Stimulated activated CD8-positive, alpha-beta memory T cell treated with anti-CD3 and anti-CD28 coated beads, Interleukin-4, amount 100 ng/mL, for 1 hour (primary cell): ENCODE results near the gene PITRM1.
"Not testable (repeated sequence)": the region's sequence is repeated elsewhere in the genome, so short reads cannot be mapped to it uniquely, and the experiment has no call there.

Source experiments
- DNase-seq, 2 donors: peaks; one replicate each; pipeline ENCODE4 v3.0.0-alpha.2; 2020; ENCODE audit warnings: low read depth in 2 of 2, low spot score in 1 of 2

PITRM1 gene, protein sequence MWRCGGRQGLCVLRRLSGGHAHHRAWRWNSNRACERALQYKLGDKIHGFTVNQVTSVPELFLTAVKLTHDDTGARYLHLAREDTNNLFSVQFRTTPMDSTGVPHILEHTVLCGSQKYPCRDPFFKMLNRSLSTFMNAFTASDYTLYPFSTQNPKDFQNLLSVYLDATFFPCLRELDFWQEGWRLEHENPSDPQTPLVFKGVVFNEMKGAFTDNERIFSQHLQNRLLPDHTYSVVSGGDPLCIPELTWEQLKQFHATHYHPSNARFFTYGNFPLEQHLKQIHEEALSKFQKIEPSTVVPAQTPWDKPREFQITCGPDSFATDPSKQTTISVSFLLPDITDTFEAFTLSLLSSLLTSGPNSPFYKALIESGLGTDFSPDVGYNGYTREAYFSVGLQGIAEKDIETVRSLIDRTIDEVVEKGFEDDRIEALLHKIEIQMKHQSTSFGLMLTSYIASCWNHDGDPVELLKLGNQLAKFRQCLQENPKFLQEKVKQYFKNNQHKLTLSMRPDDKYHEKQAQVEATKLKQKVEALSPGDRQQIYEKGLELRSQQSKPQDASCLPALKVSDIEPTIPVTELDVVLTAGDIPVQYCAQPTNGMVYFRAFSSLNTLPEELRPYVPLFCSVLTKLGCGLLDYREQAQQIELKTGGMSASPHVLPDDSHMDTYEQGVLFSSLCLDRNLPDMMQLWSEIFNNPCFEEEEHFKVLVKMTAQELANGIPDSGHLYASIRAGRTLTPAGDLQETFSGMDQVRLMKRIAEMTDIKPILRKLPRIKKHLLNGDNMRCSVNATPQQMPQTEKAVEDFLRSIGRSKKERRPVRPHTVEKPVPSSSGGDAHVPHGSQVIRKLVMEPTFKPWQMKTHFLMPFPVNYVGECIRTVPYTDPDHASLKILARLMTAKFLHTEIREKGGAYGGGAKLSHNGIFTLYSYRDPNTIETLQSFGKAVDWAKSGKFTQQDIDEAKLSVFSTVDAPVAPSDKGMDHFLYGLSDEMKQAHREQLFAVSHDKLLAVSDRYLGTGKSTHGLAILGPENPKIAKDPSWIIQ

DNA sequence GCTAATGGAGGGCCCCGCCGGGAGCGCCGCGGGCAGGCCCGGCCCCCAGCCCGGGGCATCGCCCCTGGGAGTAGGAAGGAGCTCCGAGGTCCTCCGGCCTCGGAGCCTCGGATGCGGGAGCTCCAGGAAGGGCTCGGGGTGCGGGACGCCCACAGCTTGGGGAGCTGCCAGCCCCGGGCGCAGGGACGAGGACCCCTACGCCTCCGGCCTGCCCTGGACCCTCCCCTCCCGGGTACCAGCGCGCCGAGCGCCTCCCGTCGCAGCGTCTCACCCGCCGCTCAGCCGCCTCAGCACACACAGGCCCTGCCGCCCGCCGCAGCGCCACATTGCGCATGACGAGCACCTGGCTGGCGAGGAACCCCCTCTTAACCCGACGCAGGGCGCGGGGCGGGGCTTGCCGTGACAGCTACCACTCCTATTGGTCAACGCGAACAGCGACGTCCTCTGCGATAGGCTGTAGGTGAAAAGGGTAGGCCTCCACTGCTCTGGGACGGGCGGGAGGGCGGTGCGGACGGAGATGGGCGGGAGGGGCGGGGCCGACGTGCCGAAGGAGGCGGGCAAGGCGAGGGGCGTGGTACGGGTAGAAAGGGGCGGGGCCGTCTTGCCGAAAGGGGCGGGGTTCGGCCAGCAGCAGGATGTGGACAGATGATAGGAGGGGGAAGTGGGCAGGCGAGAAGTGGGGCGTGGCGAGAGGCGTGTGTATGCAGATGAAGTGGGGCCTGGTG, at the start of gene PITRM1:
TSS of gene PITRM1 (minus strand) at position 337 of the 725 bp plus-strand sequence. CDS start at position 327, 10 bp downstream.
- peak; percentile 96 to 98 for DNase-seq

DNA sequence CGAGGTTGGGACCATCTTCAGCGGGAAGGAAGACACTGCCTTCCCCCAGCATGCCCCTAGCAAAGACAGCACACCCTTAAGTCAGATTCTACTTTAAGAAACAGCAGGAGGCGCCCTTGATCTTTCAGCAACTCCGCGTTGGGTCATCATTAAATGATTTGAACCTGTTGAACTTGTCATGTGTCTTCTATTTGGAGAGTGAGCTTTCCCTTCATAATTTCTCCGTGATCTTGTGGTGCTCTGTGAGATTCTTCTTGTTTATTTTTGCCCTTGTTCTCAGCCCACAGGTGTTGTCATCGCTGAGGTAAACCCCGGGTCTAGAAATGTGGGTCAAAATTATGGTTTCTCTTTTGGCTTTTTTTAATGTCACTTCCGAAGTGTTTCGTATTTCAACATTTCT, 49.5 kb upstream of the PITRM1 start:
- no peak for DNase-seq

DNA sequence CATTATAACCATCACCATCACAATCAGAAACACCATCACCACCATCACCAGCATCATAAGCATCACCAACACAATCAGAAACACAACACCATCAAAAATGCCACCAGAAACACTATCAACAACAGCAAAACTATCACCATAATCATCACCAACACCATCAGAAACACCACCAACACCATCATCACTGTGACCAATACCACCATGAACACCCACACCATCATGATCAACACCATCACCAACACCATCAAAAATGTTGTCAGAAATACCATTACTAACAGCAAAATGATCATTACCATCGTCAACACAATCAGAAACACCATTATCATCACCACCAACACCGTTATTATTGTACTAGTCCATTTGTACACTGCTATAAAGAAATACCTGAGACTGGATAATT, 49.0 kb upstream of the PITRM1 start:
- not testable (repeated sequence) for DNase-seq

DNA sequence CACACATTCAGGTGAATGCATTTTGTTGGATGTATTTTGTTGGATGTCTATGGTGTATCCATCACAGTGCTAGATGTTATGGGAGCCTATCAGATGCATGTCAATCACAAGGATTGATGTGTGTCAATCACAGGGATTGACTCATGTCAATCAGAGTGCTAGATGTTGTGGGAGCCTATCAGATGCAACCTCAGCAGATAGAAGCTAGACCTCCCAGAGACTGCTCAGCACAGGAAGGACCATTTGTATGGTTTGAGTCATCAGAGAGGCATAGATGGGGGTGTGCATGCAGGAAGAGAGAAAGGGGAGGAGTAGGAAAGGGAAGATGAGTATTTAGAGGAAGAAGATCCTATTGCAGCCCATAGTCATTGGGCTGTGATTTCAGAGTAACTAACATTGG, 48.3 kb upstream of the PITRM1 start:
- DNase-seq = no peak

DNA sequence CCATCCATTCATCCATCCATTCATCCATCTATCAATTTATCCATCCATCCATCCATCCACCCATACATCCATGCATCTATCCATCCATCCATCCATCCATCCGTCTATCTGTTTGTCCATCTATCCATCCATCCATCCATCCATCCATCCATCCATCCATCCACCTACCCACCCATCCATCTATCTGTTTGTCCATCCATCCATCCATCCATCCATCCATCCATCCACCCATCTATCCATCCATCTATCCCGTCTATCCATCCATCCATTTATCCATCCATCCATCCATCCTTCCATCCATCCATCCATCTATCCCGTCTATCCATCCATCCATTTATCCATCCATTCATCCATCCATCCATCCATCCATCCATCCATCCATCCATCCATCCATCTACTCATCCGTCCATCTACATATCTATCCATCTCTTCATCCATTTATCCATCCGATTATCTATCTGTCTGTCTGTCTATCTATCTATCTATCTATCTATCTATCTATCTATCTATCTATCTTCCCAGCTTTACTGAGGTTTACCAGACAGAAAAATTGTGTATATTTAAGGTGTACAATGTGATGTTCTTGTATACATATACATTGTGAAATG, 46.5 kb upstream of the PITRM1 start:
- not testable (repeated sequence) for DNase-seq

DNA sequence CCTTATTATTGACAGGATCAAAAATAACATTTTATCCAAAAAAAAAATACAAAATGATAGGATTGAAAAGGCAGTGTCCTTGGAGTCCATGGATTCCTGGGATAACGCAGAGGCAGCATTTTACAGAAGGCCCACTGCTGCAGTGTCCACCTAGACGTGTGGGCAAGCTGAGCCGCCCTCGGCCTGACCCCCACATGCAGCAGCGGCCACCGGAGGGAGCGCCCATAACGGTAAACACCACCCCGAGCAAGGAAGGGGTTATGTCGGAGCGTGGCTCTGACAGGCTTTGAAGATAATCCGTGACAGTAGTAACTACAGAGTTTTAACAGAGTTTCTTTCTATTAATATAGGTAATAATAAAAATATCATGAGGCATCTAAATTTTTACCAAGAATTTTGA, 45.3 kb upstream of the PITRM1 start:
- no peak for DNase-seq

DNA sequence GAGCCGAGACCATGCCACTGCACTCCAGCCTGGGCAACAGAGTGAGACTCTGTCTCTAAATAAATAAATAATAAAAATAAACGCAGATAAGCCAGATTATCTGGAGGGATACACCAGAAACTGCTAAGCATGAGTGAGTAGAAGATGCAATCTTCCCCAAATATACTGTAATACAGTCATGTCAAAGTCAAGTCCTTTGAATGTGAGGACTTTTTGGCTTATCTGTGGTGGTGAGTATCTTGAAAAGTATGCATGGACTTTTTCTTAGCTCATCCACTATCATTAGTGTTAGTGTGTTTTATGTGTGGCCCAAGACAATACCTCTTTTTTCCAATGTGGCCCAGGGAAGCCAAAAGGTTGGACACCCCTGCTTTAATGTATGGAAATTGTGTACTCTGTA, 44.7 kb upstream of the PITRM1 start:
- no peak for DNase-seq

DNA sequence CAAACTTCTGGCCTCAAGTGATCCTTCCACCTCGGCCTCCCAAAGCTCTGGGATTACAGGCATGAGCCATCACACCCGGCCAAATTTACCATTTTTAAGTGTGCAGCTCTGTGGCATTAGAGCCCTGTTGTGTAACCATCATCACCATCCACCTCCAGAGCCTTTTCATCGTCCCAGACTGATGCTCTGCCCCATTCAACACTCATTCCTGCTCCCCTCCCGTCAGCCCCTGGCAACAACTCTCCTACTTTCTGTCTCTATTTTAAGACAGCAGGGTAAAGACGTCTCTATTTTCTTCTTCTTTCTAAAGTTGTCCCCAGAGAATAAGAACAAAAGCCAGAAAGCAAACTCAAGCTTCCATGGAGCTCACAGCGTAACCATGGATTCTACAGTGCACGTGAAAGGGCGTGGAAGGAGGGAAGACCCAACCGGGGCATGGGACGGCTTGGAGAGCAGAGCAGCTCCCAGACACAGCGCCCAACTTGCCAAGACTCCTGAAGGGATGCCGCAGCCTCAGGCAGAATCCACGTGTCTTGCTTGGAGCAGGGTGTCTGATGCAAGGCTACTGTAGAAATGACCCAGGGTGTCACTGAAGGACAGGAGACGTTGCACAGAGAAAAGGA, 42.7 kb upstream of the PITRM1 start:
- no peak for DNase-seq

DNA sequence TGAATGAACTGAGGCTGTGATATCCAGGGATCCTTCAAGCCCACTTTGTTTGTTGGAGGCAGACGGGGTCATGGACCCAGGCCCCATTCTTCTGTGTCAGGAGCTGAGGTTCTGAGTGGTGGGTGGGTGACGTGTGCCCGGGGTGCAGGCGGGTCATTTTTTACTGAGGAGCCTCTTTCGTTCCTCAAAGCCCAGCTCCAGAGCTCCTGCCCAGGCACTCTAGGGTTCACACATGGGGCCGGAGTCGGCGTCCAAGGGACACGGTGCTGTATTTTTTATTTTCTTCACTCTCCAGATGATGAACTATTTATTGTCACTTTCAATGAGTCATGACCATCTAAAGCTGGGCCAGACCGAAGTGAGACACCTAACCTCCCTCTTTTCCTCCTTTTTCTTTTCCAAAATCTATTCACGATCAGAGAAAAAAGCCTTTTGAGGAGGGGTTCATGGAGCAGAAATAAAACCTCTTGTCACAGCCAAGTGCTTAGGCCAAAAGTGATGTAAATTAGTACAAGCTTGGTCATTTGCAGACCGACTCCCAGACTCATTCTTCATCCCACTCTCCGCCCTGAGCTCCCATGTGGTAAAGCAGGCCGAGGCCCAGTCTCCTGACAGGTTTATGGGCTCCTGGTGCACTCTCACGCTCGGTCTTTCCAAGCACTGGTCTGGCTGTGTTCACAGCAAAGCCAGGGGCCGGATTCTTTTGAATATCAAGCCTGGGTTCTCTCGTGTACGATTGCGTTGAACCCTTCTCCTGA, 41.4 kb upstream of the PITRM1 start:
- DNase-seq = no peak

DNA sequence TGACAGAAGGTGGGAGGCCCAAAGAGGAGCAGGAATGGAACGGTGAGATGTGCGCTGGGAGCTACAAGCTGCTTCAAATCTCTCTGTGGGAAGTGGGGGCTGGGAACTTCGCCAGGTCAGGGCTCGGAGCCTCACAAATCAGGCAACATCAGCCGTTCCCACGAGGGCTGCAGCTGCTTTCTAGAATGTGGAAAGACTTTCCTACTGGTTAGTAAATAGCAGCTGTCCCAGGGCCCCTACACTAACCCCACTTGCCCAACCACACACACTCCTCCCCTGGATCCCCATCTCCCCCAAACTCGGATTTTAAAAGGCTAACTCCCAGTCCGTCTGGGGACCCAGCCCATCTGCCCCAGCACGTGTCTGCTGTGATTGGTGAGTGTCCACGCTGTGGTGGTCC, 40.6 kb upstream of the PITRM1 start:
- no peak for DNase-seq

DNA sequence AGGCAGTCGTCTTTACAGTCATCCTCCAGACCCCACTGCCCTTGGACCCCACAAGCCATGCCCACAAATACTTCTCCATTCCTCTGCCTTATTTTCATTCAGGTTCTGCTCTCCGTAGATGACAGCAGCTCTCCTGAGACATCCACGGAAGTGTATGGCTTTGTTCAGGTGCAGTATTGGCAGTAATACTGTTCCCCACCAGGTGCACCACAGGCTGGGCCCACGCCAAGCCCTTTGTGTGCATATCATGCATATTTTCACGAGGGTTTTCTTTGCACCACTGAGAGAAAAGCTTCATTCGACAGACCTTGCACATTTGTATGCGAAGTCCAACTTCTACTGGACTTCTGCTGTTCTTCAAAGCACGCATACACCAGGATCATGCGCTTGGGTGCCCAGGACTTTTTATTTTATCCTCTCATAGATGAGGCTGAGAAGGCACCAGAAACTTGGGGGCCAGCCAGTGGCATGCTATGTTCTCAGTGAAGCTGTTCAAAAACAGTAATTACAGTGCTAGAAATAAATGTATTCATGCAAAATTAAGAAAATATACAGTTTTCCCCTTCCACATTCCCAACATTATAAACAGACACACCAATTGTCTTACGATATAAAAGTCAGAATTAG, 37.8 kb upstream of the PITRM1 start:
- DNase-seq = no peak

DNA sequence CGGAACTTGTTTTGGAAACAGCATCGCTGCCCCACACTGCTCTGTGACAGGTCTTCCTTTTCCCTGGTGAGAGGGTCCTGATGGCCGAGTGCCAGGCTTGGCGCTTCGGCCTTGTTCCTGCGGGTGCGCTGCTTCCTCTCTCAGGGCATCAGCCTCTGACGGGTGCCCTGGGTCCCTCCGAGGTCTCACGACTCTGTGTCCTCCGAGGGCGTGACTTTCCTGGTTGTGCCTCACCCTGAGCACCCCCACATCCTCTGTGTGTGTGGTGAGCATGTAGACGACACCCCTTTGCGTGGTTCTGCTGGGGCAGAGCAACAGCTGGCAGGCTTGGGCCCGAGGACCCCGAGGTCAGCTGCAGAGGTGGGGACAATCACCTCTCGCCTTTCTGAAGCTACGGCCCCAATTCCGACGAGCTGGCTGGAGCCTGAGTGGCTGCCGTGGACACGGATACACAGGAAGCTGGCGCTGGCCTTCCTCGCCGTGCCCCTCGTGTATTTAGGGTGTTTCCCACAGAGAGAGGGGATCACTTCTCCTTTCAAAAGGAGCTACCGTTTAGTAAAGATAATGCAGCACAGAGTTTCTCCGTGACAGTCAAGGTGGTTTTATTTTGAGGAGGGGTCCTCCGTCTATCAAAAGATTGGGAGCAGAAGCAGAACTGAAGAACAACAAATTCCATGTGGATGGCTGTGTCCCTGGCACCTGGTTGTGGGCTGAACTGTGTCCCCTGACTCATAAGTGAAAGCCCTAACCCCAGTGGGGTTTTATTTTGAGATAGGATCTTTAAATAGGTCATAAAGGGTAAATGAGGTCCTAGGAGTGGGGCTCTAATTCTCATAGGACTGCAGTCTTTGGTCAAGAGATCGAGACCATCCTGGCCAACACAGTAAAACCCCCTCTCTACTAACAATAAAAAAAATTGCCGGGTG, 36.2 kb upstream of the PITRM1 start:
- no peak for DNase-seq

DNA sequence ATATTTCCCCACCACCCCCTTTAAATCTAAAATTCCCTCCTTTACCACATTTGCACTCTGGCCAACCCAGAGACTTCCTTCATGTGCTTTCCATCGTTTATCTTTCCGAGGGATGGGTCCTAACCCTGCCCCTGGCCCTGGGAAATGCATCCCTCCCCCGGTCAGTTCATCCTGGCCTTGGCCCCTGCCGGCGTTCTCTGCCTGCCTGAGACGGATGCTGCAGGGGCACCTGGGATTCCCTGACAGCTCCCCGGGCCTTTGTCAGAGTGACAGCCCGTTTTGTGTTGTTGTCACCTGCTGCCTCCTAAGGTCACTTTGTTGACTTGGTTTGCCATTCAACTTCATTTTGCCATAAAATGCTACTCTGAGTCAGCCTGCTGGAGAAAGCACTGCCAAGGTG, 34.8 kb upstream of the PITRM1 start:
- DNase-seq = no peak

DNA sequence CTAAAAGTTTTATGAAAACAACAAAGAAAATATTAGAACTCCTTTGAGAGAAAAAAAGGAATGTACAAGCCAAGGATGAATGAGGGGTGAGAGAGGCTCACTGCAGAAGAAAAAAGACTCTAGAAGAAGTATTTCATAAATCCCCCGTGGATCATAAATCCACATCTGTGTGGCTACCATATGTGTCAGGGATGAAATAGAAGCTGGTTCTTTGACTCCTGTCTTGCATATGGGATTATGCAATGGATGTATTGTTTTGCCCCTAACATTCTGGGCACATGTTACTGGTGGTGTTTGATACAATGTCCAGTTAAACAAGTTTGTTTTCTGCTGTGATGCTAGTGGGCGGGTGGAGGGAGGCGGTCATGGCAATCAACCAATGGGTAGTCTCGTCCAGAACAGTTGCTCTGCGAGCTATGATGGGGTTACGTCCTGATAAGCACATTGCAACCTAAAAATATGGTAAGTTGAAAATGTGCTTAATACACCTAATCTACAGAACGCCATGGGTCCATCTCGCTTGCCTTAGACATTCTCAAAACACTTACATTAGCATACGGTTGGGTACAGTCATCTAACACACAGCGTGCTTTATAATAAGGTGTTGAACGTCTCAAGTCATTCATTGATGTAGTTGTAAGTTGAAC, 34.1 kb upstream of the PITRM1 start:
- DNase-seq = no peak

DNA sequence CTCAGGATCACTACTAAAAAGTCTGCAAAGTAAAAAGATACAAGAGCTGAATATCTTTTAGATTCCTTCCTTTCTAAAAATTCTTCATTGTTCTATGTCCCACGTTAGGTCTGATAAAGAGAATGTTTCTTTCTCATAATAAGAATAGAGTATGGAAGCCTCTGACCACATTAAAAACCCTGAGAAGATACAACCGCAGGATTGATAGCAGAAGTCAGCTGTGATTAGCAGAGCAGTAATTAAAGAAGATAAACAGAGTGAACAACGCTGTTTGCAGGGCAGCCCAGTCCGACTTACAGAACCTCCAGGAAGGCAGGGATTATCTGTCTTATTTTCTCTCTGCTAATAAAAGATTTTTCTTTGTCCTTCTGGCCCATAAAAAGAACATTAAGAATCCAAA, 31.4 kb upstream of the PITRM1 start:
- no peak for DNase-seq

DNA sequence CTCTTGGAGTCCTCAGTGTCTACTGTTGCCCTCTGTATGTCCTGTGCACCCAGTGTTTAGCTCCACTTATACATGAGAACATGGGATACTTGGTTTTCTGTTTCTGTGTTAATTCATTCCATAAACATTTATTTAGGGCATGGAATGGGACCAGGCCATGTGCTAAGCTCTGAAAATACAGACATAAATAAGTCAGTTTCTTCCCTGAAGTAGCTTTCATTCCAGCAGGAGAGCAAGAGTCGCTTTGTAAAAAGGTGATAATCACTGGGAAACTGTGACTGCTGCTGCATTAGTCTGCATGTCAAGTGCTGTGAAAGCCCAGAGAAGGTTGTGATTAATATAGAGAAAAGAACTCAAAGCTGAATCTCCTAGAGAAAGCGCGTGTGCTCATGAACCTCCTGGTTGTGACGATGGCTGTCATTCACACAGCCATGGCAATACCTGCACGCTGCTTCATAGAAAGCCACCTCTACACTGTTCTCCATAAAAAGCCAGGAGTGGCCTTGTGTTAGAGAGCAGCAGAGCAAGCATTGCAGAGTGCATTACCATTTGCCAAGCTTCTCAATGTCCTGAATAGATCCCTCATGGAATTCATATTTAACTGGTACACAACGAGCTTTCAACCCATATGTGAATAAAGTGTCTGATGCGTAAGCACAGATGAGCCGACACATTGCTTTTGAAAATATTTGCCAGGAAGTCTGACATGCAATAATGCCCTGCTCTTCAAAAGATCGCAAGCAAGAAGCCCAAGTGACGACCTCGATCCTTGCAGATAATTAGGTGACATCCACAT, 30.6 kb upstream of the PITRM1 start:
- DNase-seq = no peak

DNA sequence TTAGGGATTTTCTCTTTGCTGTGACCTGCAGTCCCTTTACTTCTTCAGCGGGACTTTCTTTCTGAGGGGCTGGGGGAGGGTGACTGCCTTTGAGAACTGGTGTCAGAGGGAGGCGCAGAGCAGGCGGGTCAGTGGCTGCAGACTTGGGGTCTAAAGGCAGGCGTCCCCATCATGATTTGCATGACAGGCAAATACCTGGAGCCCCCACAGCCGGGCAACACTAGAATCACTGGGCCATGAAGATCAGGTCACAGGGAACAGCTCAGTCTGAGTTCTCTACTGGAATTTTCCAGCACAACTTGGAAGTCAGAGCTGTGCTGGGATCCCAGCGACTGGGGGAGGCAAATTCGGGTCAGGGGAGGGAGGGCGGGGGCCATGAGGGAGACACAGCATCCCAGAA, 29.2 kb upstream of the PITRM1 start:
- no peak for DNase-seq
